ENCODE results near the gene LBHD2. TPM values are rescaled to one million over a fixed set of nuclear protein-coding genes. Genes with fewer than 3 reads are reported as not detected.
A peak's percentile ranks its signal among the peaks of the same experiment; 100 is the strongest.

Gene LBHD2
- total and polyA plus RNA-seq, 10 of the 15 experiments (the other 5 are each of a cell fraction or from before 2014, with no cell fraction given) = not detected

GRCh38 chr14:103100281-103101121, 16.5 kb downstream of the LBHD2 start:
- Histone ChIP-seq H4K20me1 (ENCODE audit: control insufficient read depth, insufficient read depth) (no peaks in the 10 kb centered on the region), H3K9ac (ENCODE audit: control insufficient read depth, insufficient read depth, low read length) (no peak overlapping the region), H3K4me1 (ENCODE audit: control insufficient read depth, insufficient read depth, low read length) (peaks cover 23% of the 10 kb centered on the region), H3K36me3 (ENCODE audit: control insufficient read depth in 2 of 2, insufficient read depth in 2 of 2, low read length in 1 of 2) (no peaks in the 10 kb centered on the region), H2AFZ (ENCODE audit: control insufficient read depth, low read depth, low read length) (peak overlapping the region; percentile 37), H3K4me3 (no peak overlapping the region), H3K9me3 (replicated peaks; ENCODE audit: control insufficient read depth, insufficient read depth, low read length) (no peaks in the 10 kb centered on the region), H3K27me3 (replicated peaks in 1 of 2; ENCODE audit: control insufficient read depth in 2 of 2, insufficient read depth in 2 of 2, low read length in 1 of 2) (peaks cover 5 to 11% of the 10 kb centered on the region in 2 experiments; a peak in 2 of 4 replicates), H3K4me2 (ENCODE audit: control insufficient read depth, insufficient read depth) (peak overlapping the region; percentile 75), H3K79me2 (ENCODE audit: control insufficient read depth, insufficient read depth, low read length) (no peaks in the 10 kb centered on the region), H3K27ac (ENCODE audit: control insufficient read depth, insufficient read depth) (no peak overlapping the region)
- in situ Hi-C loops (cut with MboI) = no loop called here
- ATAC-seq = peak; percentile 81
- intact Hi-C loops (cut with micrococcal nuclease; ENCODE audit: unreplicated experiment) = no loop called here
- peak; percentile 69; the same call in 1 of the 2 replicates for TF ChIP-seq GATAD2B (conservative IDR thresholded peaks at IDR 0.05; ENCODE audit: low read depth)
- TF ChIP-seq IRF4 (IDR thresholded peaks at IDR 0.05; ENCODE audit: low read depth, low read length) = peak; percentile 59; the same call in 1 of the 2 replicates
- peak; percentile 94 for TF ChIP-seq SPI1 (IDR thresholded peaks at IDR 0.05; ENCODE audit: borderline replicate concordance, insufficient read depth, low read depth, low read length)
- TF ChIP-seq DPF2 (IDR thresholded peaks at IDR 0.05) = peak; percentile 67
- 0 out of 2 replicates have a peak, but pooled peaks have one; percentile 62 for TF ChIP-seq ATF7 (IDR thresholded peaks at IDR 0.05; ENCODE audit: low read depth)
- TF ChIP-seq NFXL1 (IDR thresholded peaks at IDR 0.05; ENCODE audit: borderline replicate concordance) = no peak
- no peak for TF ChIP-seq TAF1 (IDR thresholded peaks at IDR 0.05; ENCODE audit: borderline replicate concordance, low read depth, low read length)
- no peak for TF ChIP-seq NKRF (conservative IDR thresholded peaks at IDR 0.05)
- TF ChIP-seq NR2C2 (IDR thresholded peaks at IDR 0.05; ENCODE audit: borderline replicate concordance, control insufficient read depth, insufficient read length, low read depth) = no peak
- TF ChIP-seq IKZF1 (conservative IDR thresholded peaks at IDR 0.05) = peak; percentile 78
- peak in 1 of 2 experiments; percentile 33; a peak in 1 of 4 replicates for TF ChIP-seq BHLHE40 (IDR thresholded peaks at IDR 0.05; ENCODE audit: borderline replicate concordance in 1 of 2, low read depth in 2 of 2, low read length in 1 of 2)
- peak; percentile 19; the same call in 1 of the 2 replicates for TF ChIP-seq PAX5 (IDR thresholded peaks at IDR 0.05; ENCODE audit: borderline replicate concordance, low read depth, low read length)
- TF ChIP-seq NR2F1 (conservative IDR thresholded peaks at IDR 0.05) = peak; percentile 97
- peak; percentile 30; the same call in 1 of the 2 replicates for TF ChIP-seq NR2C1 (IDR thresholded peaks at IDR 0.05)
- TF ChIP-seq RUNX3 (IDR thresholded peaks at IDR 0.05; ENCODE audit: low read length) = peak; percentile 23; the same call in 1 of the 2 replicates
- no peak for TF ChIP-seq TCF3 (IDR thresholded peaks at IDR 0.05; ENCODE audit: borderline replicate concordance, insufficient read depth, low read depth, low read length)
- TF ChIP-seq EP300 (IDR thresholded peaks at IDR 0.05; ENCODE audit: borderline replicate concordance in 1 of 2, control insufficient read depth in 1 of 2, low read depth in 2 of 2, low read length in 2 of 2) = 0 out of 4 replicates have a peak, but pooled peaks of 1 of the 2 experiments have one; percentile 35
- peak; percentile 64; the same call in 1 of the 2 replicates for TF ChIP-seq NBN (IDR thresholded peaks at IDR 0.05)
- TF ChIP-seq MTA2 (IDR thresholded peaks at IDR 0.05; ENCODE audit: low read depth) = 0 out of 2 replicates have a peak, but pooled peaks have one; percentile 21
- SMC1A ChIA-PET (ENCODE audit: uncharacterized antibody, unreplicated experiment) = interaction anchor here (1.0 to 1.8 kb wide), 8 partner anchors 14 to 405 kb away, joined by 3 to 6 read pairs (median 3); no protein-coding TSS in a partner anchor
- CTCF ChIA-PET = interaction anchor here (0.6 to 2.5 kb wide), 13 partner anchors 8 to 406 kb away, joined by 3 to 23 read pairs (median 5); no protein-coding TSS in a partner anchor
- POLR2A ChIA-PET = interaction anchor here (1.2 kb wide), 1 partner anchor 40 kb away, joined by 6 read pairs; no protein-coding TSS in a partner anchor
- BruUV-seq (replicated peaks) = no TSS peak
- peak; percentile 96 for FAIRE-seq
- DNase-seq (ENCODE audit: low read depth, low spot score) = no peak
- 43% methylated on average over 25 of the region's 25 CpGs for WGBS (ENCODE audit: insufficient coverage, insufficient replicate concordance, low lambda C conversion rate, missing lambda C conversion rate)
- RAD21 ChIA-PET (ENCODE audit: unreplicated experiment) = interaction anchor here (1.0 to 3.2 kb wide), 5 partner anchors 26 to 404 kb away, joined by 3 to 14 read pairs (median 7); no protein-coding TSS in a partner anchor
